VCaP (cell line): ENCODE results near the gene ITGA4.

ENCODE experiments used
- H3K27ac ChIP-seq: fragments of 450-650 bp; 2 replicates; pipeline ENCODE4 v1.5.1; 2017
- TF ChIP-seq, protein P1 (sequence below): fragments of 450-650 bp; conservative IDR thresholded peaks from 2 replicates; pipeline ENCODE4 v1.5.1; 2017; ENCODE audit warnings: mild to moderate bottlenecking, moderate library complexity

Gene ITGA4

DNA sequence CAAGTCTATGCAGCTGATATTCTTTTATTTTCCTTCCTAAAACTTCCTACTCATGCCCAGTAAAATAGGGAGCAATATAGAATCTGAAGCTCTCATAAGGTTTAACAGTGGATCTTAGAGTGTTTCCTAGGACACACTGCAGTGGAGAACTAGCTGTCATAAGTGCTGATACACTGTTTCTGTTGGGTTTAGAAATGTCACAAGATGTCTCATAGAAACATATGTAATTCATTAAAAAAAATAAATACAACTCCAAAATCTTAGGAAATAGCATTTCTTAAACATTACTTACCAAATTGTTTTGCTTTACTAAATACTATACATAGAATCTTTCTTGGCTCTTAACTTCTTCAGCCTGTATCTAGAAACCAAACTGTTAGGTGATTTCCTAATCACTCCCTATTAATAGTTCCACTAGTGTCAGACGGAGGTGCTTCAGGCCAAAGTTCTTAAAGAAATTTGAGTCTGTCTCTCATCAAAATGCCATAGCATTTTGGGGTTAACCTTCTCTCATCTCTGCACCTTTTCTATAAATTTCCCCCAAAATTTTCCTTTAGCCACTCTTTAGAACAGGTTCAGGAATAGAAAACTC lies 106.0 kb downstream of the ITGA4 start:
- H3K27ac ChIP-seq, result no peak overlapping the region
- TF ChIP-seq, protein P1, sequence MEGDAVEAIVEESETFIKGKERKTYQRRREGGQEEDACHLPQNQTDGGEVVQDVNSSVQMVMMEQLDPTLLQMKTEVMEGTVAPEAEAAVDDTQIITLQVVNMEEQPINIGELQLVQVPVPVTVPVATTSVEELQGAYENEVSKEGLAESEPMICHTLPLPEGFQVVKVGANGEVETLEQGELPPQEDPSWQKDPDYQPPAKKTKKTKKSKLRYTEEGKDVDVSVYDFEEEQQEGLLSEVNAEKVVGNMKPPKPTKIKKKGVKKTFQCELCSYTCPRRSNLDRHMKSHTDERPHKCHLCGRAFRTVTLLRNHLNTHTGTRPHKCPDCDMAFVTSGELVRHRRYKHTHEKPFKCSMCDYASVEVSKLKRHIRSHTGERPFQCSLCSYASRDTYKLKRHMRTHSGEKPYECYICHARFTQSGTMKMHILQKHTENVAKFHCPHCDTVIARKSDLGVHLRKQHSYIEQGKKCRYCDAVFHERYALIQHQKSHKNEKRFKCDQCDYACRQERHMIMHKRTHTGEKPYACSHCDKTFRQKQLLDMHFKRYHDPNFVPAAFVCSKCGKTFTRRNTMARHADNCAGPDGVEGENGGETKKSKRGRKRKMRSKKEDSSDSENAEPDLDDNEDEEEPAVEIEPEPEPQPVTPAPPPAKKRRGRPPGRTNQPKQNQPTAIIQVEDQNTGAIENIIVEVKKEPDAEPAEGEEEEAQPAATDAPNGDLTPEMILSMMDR, result no peak

DNA sequence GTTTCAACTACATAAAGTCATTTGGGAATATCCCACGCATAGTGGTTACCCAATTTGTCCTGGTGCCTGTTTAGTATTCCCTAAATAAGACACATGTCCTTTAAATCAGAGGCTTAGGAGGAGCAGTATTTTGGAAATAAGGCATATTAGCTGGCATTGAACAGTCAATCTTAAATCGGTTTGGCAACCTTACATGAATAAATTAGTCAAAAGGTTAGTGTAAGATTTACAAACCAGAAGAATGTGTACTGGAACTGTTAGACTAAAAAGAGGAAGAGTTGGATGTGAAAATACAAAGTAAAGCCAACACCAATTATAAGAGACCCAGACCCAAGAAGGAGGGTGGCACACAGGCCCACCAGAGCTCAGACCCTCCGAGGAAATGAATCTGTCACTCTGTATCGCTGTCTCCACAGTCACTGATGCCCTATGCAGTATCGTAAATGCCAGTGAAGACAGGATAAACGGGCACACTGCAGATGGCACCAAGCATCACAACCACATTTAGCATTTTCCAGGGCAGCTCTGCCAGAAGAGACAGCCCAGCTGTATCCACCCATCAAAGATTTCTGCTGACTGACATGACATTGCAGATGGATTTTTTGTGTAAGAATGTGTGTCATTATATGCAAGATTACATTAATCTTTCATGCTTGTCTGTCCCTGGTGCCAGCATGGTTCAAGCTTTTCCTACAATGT lies 109.3 kb downstream of the ITGA4 start:
- TF ChIP-seq, protein P1, result no peak
- no peak overlapping the region for H3K27ac ChIP-seq

DNA sequence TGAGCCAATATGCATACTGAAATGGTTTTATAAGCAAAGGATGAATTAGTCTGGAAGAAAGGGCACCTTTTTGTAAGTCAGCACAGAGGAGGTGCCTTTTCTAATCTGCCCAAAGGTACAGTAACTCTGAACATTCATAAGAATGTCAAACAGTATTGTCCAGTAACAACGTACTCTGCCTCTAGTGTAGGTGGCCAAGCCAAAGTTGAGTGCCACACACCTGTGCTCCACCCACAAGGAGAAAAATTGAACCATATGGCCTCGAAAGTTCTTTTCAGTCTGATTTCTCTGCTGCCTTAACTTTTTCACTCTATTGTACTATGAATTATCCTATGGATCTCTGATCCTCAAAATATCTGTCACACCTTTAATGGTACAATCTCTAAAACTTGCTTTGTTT lies 112.9 kb downstream of the ITGA4 start:
- H3K27ac ChIP-seq, result no peak overlapping the region
- TF ChIP-seq, protein P1, result no peak

DNA sequence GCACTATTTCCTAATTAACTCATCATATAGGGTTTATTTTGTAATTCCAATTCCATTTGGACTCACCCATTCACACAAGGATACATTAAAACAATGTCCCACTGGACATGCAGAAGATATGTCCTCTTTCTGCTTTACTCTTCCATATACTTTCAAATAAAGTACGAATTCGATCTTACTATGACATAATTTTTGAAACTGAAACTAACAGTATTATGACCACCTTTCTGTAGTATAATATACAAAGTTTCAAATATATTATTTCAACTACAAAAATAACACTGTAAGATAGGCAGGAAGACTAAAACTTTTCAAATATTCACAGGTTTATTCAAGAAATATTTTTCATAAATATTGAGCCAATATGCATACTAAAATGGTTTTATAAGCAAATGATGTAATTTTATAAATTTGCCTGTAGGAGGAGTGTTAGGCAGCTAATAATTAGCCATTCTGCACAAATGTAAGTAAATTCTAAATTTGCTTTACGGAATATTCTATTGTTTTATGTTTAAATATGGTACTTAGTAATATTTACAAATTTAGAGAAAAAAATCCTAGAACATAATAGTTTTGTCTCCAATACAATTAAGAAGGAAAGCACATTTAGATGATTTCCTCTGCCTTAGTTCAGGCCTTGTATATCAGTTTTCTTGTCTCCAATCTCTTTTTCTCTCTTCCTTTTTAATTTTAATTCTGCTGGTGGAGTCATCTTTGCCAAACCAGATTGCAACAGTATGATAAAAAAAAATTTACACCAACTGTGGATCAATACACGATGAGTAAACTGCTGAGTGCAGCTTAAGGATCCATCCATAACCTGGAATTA lies 113.9 kb downstream of the ITGA4 start:
- no peak overlapping the region for H3K27ac ChIP-seq
- TF ChIP-seq, protein P1, result peak; percentile 66

DNA sequence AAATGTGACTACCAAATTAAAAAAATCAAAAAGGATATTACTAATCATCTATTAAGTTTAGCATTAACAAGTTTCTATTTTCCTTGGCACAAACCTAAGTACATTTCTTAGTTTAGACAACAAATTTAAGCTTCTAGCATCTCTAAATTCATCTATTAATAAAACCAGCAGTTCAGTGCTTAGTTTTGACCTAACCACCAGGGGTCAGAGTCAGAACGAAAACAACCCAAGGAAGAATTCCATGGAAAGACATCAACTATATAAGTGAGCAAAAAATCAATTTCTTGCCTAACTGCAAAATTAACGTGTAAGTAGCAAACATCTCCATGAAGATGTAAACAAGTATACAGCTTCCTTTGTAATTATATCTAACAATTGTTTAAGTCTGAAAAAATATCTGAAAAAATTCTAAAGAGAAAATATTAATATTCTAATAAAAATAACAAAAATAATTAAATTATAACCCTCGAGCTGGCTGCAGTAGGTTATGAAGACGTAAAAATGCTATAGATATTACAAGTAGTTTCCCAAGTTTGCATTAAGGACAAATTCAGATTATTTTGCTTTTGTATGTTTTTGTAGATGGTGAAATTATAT lies 116.1 kb downstream of the ITGA4 start:
- H3K27ac ChIP-seq, result no peak overlapping the region
- TF ChIP-seq, protein P1, result peak; percentile 81

DNA sequence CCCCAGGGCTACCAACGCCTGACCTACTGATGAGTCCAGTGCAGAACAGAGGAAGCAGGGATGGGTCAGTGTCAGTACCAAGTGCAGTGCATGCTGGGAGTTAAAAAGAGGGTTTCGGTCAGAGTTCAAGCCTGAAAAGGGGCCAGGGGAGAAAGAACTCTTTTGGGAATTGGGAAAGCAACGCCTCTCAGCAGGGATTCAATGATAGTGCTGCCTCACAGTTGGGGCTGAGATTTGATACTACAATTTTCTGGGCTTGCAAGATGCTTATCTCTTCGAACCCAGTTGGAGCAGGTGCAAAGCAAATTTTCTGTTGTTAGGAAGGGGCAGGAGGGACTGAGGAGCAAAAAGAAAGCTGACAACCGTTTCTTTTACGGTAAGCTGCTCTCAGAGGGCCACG lies 117.1 kb downstream of the ITGA4 start:
- H3K27ac ChIP-seq, result no peak overlapping the region
- TF ChIP-seq, protein P1, result no peak
